GM19438 (cell line): ENCODE results near the gene TK2.

Experiments
- ATAC-seq: cut with Tn5 transposase; IDR thresholded peaks from one replicate; pipeline ENCODE4 v1.9.1; 2021; ENCODE audit warnings: low read depth; ENCODE audit not compliant: unreplicated experiment

Gene TK2

DNA sequence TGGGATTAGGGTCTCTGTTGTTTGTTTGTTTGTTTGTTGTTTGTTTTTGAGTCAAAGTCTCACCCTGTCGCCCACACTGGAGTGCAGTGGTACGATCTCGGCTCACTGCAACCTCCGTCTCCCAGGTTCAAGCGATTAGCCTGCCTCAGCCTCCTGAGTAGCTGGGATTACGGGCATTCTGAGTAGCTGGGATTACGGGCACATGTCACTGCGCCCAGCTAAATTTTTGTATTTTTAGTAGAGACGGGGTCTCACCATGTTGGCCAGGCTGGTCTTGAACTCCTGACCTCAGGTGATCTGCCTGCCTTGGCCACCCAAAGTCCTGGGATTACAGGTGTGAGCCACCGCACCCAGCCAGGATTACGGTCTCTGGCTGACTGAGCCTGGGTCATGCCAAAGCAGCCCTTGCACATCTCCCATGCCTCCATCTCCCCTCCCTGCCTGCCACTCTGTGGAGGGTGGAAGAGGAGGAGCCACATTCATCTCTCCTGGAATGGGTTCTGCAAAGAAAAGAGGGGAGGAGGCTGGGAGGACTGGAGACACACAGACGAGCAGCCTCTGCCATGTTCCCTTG is 63.6 kb downstream of the TK2 start:
- ATAC-seq, result no peak

- no peak for ATAC-seq
Observed at GRCh38 chr16:66485376-66485775, 64.5 kb downstream of the TK2 start.

- no peak for ATAC-seq
Observed at GRCh38 chr16:66484453-66485213, 65.3 kb downstream of the TK2 start.

DNA sequence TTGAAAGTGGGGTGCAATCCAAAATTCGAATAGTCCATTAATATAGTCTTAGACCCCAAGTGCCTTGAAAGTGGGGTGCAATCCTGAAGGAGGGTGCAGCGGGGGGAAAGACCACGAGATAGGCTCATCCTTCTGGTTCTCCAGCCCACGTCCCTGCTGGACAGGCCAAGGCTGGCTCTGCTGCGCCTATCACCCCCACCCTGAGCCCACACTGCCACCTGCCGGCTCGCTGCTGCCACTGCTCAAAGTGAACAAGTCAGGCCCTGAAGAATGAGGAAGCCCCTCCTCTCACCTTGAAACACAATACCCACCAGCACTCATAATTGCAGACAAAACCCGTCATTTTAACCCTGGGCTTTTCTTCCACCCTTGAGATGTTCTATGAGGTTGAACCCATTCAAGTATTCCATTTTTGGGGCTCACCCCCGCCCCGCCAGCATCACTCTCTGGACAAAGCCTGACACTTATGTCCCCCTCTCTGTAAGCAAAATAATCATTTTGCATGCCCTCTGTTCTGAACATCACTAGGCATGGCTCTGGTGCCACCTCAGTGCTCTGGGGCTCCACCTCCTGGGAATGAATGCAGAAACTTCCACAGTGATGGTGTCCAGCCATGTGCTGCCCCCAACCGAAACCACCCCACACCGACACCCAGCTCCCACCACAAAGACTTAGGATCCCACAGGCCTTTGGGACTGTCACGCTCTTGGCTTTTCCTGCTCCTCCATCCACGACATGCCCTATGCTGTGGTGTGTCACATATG is 66.1 kb downstream of the TK2 start:
- no peak for ATAC-seq

GRCh38 chr16:66481943-66482390 is 68.0 kb downstream of the TK2 start:
- ATAC-seq, result no peak

DNA sequence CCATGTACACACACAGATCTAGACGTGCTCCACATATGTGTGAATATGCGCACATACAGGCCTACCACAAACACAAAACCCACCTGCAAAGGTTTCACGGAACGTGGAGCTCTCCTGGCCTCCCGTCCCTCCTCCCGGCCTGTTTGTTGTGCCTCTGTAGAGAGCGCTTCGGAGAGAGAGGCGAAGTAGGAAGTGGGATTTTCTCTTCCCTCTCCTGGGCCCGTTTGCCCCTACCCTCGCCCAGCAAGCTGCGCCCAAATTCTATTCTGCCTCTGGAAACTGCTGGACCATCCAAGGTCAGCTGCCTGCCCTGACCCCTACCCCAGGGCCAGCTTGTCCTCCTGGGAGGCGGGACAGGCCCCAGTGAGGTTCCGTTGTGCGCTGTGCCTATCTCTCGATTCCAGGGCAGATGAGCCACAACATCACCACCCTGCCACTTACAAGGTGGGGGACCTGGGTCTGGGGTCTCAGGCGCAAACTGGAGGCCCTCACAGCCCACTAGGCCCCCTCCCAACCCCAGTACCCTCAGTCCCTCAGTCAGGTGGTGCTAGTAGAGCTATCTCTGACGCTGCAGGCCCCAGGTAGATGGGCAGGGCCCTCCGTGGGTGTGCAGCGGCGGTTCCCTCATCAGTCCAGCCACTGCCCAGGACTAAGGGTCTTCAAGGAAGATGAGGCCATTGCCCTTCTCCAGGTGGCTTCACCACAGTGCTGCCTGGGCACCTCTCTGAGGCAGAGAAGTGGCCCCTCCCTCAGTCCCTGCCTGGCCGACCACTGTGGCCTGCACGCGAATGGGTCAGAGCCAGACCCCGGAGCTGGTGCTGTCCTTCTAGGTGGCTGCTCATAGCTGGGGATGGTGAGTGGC is 68.6 kb downstream of the TK2 start:
- ATAC-seq, result no peak

DNA sequence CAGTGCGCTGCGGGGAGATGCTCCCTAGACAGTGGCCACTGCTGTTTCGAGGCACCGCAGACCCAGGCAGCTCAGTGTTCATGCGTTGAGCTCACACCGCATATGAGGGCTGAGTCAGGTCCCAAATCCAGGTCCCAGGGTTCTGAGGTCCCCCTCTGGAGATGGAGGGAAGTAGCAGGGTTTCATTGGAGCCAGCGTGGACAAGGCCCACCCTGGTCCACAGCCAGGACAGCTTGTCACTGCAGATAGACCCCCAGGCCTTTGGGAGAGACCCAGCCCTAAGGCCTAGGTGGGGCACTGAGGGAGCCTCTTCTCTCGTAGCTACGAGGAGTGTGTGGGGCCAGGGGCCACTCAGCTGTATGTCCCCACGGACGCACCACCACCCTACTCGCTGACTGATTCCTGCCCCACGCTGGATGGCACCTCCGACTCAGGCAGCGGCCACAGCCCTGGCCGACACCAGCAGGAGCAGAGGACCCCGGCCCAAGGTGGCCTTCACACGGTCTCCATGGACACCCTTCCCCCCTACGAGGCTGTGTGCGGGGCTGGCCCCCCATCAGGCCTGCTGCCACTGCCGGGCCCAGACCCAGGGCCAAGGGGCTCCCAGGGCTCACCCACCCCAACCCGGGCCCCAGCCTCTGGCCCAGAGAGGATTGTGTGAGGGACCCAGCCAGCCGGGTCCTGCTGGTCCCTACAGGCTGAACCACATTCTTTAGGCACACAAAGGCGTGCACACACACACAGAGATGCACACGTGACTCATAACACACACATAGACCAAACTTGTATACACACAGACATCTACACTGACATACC is 69.4 kb downstream of the TK2 start:
- no peak for ATAC-seq

DNA sequence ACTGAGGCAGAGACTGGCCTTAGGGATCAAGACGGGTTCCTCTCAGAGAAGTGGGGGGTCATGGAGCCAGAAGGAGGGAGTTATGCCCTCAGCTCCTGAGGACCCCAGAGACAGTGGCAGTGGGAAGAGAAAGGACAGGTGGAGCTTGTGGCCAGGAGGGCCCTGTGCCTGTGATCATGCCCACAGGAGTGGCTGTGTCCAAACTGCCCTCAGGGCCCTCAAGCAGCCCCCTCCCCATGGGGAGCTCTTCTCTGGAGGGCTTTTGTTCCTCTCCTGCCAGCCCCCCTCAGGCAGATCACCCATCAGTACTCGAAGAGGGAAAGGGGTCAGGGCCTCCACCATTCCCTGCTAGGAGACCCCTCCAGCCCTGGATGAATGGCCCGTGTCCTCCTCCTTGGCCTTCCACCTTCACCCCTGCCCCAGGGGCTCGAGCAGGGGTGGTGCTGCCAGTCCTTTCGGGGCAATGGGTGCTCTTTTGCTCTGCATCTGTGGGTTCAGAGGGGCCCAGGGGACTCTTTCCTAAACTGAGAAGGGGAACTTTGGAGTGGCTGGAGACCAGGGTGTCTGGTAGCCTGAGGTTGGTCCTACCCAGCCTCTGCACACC is 70.2 kb downstream of the TK2 start:
- no peak for ATAC-seq

DNA sequence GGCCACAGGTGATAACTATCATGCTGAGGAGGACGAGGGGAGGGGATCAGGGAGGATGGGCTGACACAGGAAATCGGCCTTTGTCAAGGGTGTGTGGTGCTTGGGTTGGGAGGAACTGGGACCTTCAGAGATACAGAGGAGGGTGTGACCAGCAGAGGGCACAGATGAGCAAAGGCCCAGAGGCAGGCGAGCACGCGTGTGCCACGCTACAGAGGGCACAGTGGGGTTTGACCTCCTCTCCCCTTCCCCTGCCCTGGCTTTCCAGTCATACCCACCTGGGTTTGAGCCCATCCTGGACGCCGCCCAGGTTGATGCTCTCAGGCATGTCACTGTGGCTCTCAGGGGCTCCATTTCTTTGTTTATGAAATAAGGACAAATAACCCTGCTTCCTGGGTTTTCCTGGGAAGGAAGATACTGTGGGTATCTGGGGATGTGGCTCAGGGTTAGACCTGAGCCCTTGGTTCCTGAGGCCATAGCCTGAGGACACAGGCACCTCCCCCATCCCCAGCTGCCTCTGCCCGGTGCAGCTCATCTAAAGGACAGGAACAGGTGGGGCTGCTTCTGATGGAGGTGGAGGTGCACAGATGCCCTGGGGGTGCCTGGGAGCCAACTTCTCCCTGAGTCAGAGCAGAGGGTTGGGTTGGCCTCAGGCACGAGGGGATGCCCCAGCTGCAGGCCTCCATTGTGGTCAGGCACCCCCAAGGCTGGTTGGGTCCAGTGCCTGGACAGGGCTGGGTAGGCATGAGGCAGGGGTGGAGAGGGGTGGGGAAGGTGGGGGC is 71.0 kb downstream of the TK2 start:
- no peak for ATAC-seq

- no peak for ATAC-seq
Observed at GRCh38 chr16:66477028-66477515, 72.8 kb downstream of the TK2 start.

GRCh38 chr16:66476328-66477027 is 73.4 kb downstream of the TK2 start:
- ATAC-seq, result no peak

- no peak for ATAC-seq
Observed at GRCh38 chr16:66475232-66475631, 74.7 kb downstream of the TK2 start.

GRCh38 chr16:66474750-66475199 is 75.1 kb downstream of the TK2 start:
- ATAC-seq, result no peak

- ATAC-seq, result no peak
Observed at GRCh38 chr16:66473654-66474519, 76.0 kb downstream of the TK2 start.

DNA sequence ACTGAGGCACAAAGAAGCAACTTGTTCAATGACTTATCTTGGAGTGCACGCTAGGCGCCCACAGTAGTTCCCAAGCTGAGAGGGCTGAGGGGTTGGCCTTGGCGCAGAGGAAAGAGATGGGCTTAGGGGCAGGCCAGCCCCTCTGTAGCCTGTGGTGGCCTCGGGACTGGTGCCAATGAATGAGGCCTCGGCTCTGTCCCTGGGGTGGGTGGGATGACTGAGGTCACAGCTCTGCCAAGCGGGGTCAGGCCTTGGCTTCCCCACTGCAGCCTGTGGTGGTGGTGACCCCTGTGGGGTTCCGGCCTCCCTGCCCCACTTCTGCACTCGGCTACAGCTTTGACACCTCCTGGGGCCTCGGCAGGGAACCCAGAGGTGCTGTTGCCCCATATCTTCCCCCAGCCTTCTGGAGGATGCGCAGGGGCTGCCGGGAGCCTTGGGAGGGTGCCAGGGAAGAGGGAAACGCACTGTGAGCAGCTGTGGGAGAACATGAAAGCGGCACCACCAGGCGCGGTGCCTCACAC is 76.8 kb downstream of the TK2 start:
- ATAC-seq, result no peak

GRCh38 chr16:66471716-66472393 is 78.1 kb downstream of the TK2 start:
- no peak for ATAC-seq
